ENCODE data around the gene LRRC17. TPM values are rescaled to one million over a fixed set of nuclear protein-coding genes. Genes with fewer than 3 reads are reported as not detected.

Gene LRRC17
- total RNA-seq, 1 experiment from 2014 or later = not detected

GRCh38 chr7:102869195-102869594 lies 43.6 kb upstream of the LRRC17 start:
- Histone ChIP-seq H3K9me2 (ENCODE audit: insufficient read depth) (no peaks in the 10 kb centered on the region), H3K9me3 (ENCODE audit: insufficient read depth, low read depth) (no peaks in the 10 kb centered on the region), H3K4me3 (no peak overlapping the region), H3K79me2 (ENCODE audit: low read depth) (no peaks in the 10 kb centered on the region), H3F3A (ENCODE audit: insufficient read depth, low read depth) (peaks cover 14% of the 10 kb centered on the region), H2AFZ (no peak overlapping the region), H4K20me1 (ENCODE audit: insufficient read depth) (no peaks in the 10 kb centered on the region), H3K4me2 (no peak overlapping the region), H3K36me3 (ENCODE audit: low read depth) (no peaks in the 10 kb centered on the region), H3K4me1 (replicated peaks; ENCODE audit: insufficient read depth) (peaks cover 27% of the 10 kb centered on the region), H3K27me3 (ENCODE audit: insufficient read depth, low read depth) (no peaks in the 10 kb centered on the region), H3K27ac (no peak overlapping the region)
- POLR2A ChIA-PET (ENCODE audit: unreplicated experiment) = interaction anchor here (0.7 kb wide), 1 partner anchor 161 kb away, joined by 3 read pairs; no protein-coding TSS in a partner anchor
- intact Hi-C loops (cut with micrococcal nuclease; ENCODE audit: unreplicated experiment) = no loop called here
- DNase-seq = no peak
- CTCF ChIA-PET = no interaction called here
- no peak for TF ChIP-seq EZH2 (IDR thresholded peaks at IDR 0.05; ENCODE audit: low read depth)
- no peak for TF ChIP-seq CTCF (conservative IDR thresholded peaks at IDR 0.05)
- BruUV-seq (replicated peaks) = no TSS peak

- H3K9me2 ChIP-seq (ENCODE audit: insufficient read depth) = no peaks in the 10 kb centered on the region
- intact Hi-C loops (cut with micrococcal nuclease; ENCODE audit: unreplicated experiment) = no loop called here
- peaks cover 43% of the 10 kb centered on the region for H3K4me1 ChIP-seq (replicated peaks; ENCODE audit: insufficient read depth)
- no peak for TF ChIP-seq CTCF (conservative IDR thresholded peaks at IDR 0.05)
- no peak for TF ChIP-seq EZH2 (IDR thresholded peaks at IDR 0.05; ENCODE audit: low read depth)
- no peak overlapping the region for H2AFZ ChIP-seq
- no peaks in the 10 kb centered on the region for H3K27me3 ChIP-seq (ENCODE audit: insufficient read depth, low read depth)
- no peaks in the 10 kb centered on the region for H4K20me1 ChIP-seq (ENCODE audit: insufficient read depth)
- POLR2A ChIA-PET (ENCODE audit: unreplicated experiment) = no interaction called here
- H3K79me2 ChIP-seq (ENCODE audit: low read depth) = no peaks in the 10 kb centered on the region
- H3K9me3 ChIP-seq (ENCODE audit: insufficient read depth, low read depth) = peaks cover 3% of the 10 kb centered on the region; the same call in 1 of the 2 replicates
- no peak overlapping the region for H3K4me2 ChIP-seq
- H3K4me3 ChIP-seq = no peak overlapping the region
- H3K36me3 ChIP-seq (ENCODE audit: low read depth) = no peaks in the 10 kb centered on the region
- CTCF ChIA-PET = interaction anchor here (0.5 kb wide), 1 partner anchor 190 kb away, joined by 5 read pairs; no protein-coding TSS in a partner anchor
- DNase-seq = no peak
- peaks cover 21% of the 10 kb centered on the region for H3F3A ChIP-seq (ENCODE audit: insufficient read depth, low read depth)
- H3K27ac ChIP-seq = no peak overlapping the region
- no TSS peak for BruUV-seq (replicated peaks)
Observed at GRCh38 chr7:102872460-102872859, 40.3 kb upstream of the LRRC17 start.

GRCh38 chr7:102873470-102874165 lies 39.2 kb upstream of the LRRC17 start:
- H3K36me3 ChIP-seq (ENCODE audit: low read depth) = no peaks in the 10 kb centered on the region
- POLR2A ChIA-PET (ENCODE audit: unreplicated experiment) = interaction anchor here (0.6 kb wide), 1 partner anchor 201 kb away, joined by 3 read pairs; the partner anchor contains the start of genes ARMC10 and FBXL13
- no peak overlapping the region for H3K4me3 ChIP-seq
- CTCF ChIA-PET = no interaction called here
- no peaks in the 10 kb centered on the region for H3K9me2 ChIP-seq (ENCODE audit: insufficient read depth)
- H2AFZ ChIP-seq = no peak overlapping the region
- no peaks in the 10 kb centered on the region for H3K27me3 ChIP-seq (ENCODE audit: insufficient read depth, low read depth)
- no peaks in the 10 kb centered on the region for H4K20me1 ChIP-seq (ENCODE audit: insufficient read depth)
- peaks cover 21% of the 10 kb centered on the region for H3F3A ChIP-seq (ENCODE audit: insufficient read depth, low read depth)
- intact Hi-C loops (cut with micrococcal nuclease; ENCODE audit: unreplicated experiment) = loop anchor here (2.0 kb wide), 1 partner anchor 117 kb away; no protein-coding TSS in a partner anchor
- TF ChIP-seq CTCF (conservative IDR thresholded peaks at IDR 0.05) = no peak
- no peak for TF ChIP-seq EZH2 (IDR thresholded peaks at IDR 0.05; ENCODE audit: low read depth)
- H3K79me2 ChIP-seq (ENCODE audit: low read depth) = no peaks in the 10 kb centered on the region
- BruUV-seq (replicated peaks) = no TSS peak
- H3K27ac ChIP-seq = peak overlapping the region; percentile 90
- H3K4me2 ChIP-seq = peak overlapping the region; percentile 52
- H3K9me3 ChIP-seq (ENCODE audit: insufficient read depth, low read depth) = peaks cover 3% of the 10 kb centered on the region; the same call in 1 of the 2 replicates
- DNase-seq = no peak
- H3K4me1 ChIP-seq (replicated peaks; ENCODE audit: insufficient read depth) = peaks cover 43% of the 10 kb centered on the region
